BLaER1 (cell line): Measurements from ENCODE around the gene ERICH4.

Experiments used
- H3K27ac ChIP-seq: shearing (Covaris generic); formaldehyde crosslinking; 2 replicates; pipeline ENCODE4 v1.8.1; 2022
- H3K27me3 ChIP-seq: shearing (Covaris generic); formaldehyde crosslinking; 2 replicates; pipeline ENCODE4 v1.8.1; 2022
- H3K36me3 ChIP-seq: shearing (Covaris generic); formaldehyde crosslinking; 2 replicates; pipeline ENCODE4 v1.8.1; 2022
- H3K4me1 ChIP-seq: shearing (Covaris generic); formaldehyde crosslinking; 2 replicates; pipeline ENCODE4 v1.8.1; 2022
- H3K4me2 ChIP-seq: shearing (Covaris generic); formaldehyde crosslinking; 2 replicates; pipeline ENCODE4 v1.8.1; 2022
- H3K4me3 ChIP-seq: shearing (Covaris generic); formaldehyde crosslinking; 2 replicates; pipeline ENCODE4 v1.8.1; 2022
- H3K9ac ChIP-seq: shearing (Covaris generic); formaldehyde crosslinking; 2 replicates; pipeline ENCODE4 v1.8.1; 2022
- H3K9me3 ChIP-seq: shearing (Covaris generic); formaldehyde crosslinking; 2 replicates; pipeline ENCODE4 v1.8.1; 2022
- H4K20me1 ChIP-seq: shearing (Covaris generic); formaldehyde crosslinking; 2 replicates; pipeline ENCODE4 v1.8.1; 2022
- Cebpa-rat ChIP-seq: shearing (Covaris generic); IDR thresholded peaks from 2 replicates; pipeline ENCODE4 v1.8.1; 2022

The ERICH4 gene

GRCh38 chr19:41411968-41412265 lies 31.0 kb upstream of the ERICH4 start:
- H3K36me3 ChIP-seq: peaks cover 70% of the 10 kb centered on the region
- H3K27ac ChIP-seq: peak overlapping the region; percentile 82; the same call in 1 of the 2 replicates
- no peaks in the 10 kb centered on the region; the same call in 1 of the 2 replicates for H4K20me1 ChIP-seq
- H3K9me3 ChIP-seq: no peaks in the 10 kb centered on the region
- TF ChIP-seq Cebpa-rat: no peak
- H3K9ac ChIP-seq: peak overlapping the region; percentile 10; the same call in 1 of the 2 replicates
- H3K4me3 ChIP-seq: no peak overlapping the region
- peaks cover 84% of the 10 kb centered on the region for H3K4me1 ChIP-seq
- H3K27me3 ChIP-seq: no peaks in the 10 kb centered on the region
- no peak overlapping the region for H3K4me2 ChIP-seq

- no peak overlapping the region for H3K4me3 ChIP-seq
- peaks cover 74% of the 10 kb centered on the region for H3K4me1 ChIP-seq
- H3K9ac ChIP-seq: peak overlapping the region; percentile 9; the same call in 1 of the 2 replicates
These were observed 30.0 kb upstream of the ERICH4 start for GRCh38 chr19:41412953-41413352.

GRCh38 chr19:41413947-41414346 lies 29.0 kb upstream of the ERICH4 start:
- peak overlapping the region; percentile 74 for H3K27ac ChIP-seq
- H3K9me3 ChIP-seq: no peaks in the 10 kb centered on the region
- H3K4me1 ChIP-seq: peaks cover 64% of the 10 kb centered on the region
- no peak for TF ChIP-seq Cebpa-rat
- H3K36me3 ChIP-seq: peaks cover 84% of the 10 kb centered on the region
- peak overlapping the region; percentile 9; the same call in 1 of the 2 replicates for H3K9ac ChIP-seq
- peak overlapping the region; percentile 77 for H3K4me2 ChIP-seq
- no peak overlapping the region for H3K4me3 ChIP-seq
- no peaks in the 10 kb centered on the region for H4K20me1 ChIP-seq
- no peaks in the 10 kb centered on the region for H3K27me3 ChIP-seq

More at GRCh38 chr19:41412953-41413352, 30.0 kb upstream of the ERICH4 start:
- peaks cover 74% of the 10 kb centered on the region for H3K36me3 ChIP-seq
- peak overlapping the region; percentile 74 for H3K27ac ChIP-seq
- H3K4me2 ChIP-seq: peak overlapping the region; percentile 77
- no peaks in the 10 kb centered on the region for H3K27me3 ChIP-seq
- no peaks in the 10 kb centered on the region; the same call in 1 of the 2 replicates for H4K20me1 ChIP-seq
- H3K9me3 ChIP-seq: no peaks in the 10 kb centered on the region
- TF ChIP-seq Cebpa-rat: no peak

DNA sequence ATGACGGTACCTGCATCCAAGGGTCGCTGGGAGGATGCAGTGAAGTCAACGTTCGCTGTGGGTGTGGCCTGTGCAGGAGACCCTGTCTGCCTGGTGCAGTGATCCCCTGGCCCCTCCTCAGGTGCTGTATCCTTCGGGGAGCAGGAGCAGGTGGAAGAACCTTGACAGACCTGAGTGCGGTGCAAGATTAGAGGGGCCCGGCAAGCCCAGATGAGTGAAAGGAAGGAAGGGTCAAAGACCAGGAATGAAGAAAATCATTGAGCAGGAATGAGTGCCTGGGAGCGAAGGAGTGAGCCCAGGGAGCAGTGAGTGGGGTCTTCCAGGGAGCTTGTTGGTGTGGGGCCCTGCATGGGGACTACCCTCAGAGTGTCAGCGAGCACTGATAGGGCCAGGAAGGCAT lies 28.5 kb upstream of the ERICH4 start:
- Histone ChIP-seq H3K36me3 (peaks cover 89% of the 10 kb centered on the region), H3K4me1 (peaks cover 58% of the 10 kb centered on the region), H3K4me3 (no peak overlapping the region), H4K20me1 (no peaks in the 10 kb centered on the region), H3K27me3 (no peaks in the 10 kb centered on the region), H3K4me2 (peak overlapping the region; percentile 77), H3K9ac (no peak overlapping the region), H3K9me3 (no peaks in the 10 kb centered on the region), H3K27ac (peak overlapping the region; percentile 74)
- no peak for TF ChIP-seq Cebpa-rat

DNA sequence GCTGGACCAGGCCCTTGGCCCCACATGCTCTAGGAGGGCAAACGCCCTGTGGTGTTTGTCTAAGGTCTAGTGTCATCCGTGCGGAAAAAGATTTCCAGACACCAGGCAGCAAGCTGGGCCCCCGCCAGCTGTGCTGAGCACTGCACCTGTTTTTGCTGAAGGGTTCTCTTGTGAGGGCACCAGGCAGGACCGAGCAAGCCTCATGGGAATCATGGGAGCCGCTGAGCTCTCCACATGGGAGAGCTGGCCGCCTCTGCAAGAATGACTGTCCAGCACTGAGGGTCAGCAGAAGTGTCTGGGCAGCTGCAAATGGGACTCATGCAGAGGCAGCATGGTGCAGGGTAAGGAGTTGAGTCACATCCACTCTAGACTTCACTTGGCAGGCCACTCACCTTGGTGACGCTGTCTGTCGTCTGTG lies 27.8 kb upstream of the ERICH4 start:
- Histone ChIP-seq H3K4me2 (peak overlapping the region; percentile 77), H3K9ac (no peak overlapping the region), H3K27ac (peak overlapping the region; percentile 74), H3K9me3 (no peaks in the 10 kb centered on the region), H3K4me1 (peaks cover 58% of the 10 kb centered on the region), H3K27me3 (no peaks in the 10 kb centered on the region), H3K4me3 (no peak overlapping the region), H4K20me1 (no peaks in the 10 kb centered on the region), H3K36me3 (peaks cover 94% of the 10 kb centered on the region)
- TF ChIP-seq Cebpa-rat: no peak

DNA sequence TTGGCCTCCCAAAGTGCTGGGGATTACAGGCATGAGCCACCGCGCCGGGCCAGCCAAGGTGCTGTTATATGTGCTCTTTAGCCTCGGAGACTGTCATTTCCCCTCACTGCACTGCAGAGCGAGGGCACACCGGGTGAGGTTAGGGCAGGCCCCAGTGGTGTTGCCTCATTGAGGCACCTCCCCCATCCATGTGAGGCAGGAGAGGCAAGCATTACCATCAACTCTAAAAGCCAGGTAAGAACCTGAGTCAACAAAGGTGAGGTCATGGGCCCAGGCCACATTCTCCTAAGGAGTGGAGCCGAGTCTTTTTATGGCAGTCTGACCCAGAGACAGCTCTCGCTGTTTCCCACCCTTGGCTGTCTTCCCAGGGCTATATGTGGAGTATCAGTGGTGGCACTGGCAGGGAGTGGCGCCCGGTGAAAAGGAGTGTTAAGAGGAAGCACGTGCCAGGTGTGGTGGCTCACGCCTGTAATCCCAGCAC lies 26.7 kb upstream of the ERICH4 start:
- Histone ChIP-seq H3K36me3 (peaks cover 94% of the 10 kb centered on the region), H3K4me2 (no peak overlapping the region), H4K20me1 (no peaks in the 10 kb centered on the region)

DNA sequence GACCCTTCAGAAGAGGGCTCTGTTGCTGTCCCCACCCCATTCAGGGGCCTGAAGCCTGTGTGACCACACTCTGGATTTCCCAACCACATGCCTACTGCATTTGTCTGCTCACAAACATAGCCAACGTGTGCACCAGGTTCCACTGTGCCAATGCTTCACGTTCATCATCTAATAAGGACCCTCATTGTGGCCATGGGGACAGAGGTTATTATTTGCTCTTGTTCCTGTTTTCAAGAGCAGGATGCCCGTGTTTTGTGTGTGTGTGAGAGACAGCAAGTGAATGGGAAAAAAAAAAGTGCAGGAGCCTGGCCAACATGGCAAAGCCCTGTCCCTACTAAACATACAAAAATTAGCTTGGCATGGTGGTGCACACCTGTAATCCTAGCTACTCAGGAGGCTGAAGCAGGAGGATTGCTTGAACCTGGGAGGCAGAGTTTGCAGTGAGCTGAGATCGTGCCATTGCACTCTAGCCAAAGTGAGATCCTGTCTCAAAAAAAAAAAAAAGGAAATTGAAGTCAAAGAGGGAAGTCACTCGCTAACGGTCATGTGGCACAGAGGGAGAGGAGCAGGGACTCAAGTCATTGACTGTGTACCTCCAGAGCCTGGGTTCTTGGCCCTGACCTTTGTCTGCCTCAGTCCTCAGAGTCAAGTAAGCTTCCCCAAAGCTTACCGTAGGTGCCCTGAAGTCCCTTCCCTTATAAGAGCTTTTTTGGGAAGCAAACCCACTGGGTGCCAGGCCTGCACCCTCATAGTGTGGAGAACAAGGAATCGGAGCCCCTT lies 22.7 kb upstream of the ERICH4 start:
- H3K4me1 ChIP-seq: peaks cover 20% of the 10 kb centered on the region
- no peak for TF ChIP-seq Cebpa-rat
- peak overlapping the region; percentile 72 for H3K27ac ChIP-seq
- no peak overlapping the region for H3K4me3 ChIP-seq
- H3K36me3 ChIP-seq: peaks cover 96% of the 10 kb centered on the region
- H3K9me3 ChIP-seq: no peaks in the 10 kb centered on the region
- peak overlapping the region; percentile 51 for H3K4me2 ChIP-seq
- H4K20me1 ChIP-seq: no peaks in the 10 kb centered on the region
- H3K27me3 ChIP-seq: no peaks in the 10 kb centered on the region
- peak overlapping the region; percentile 52; the same call in 1 of the 2 replicates for H3K9ac ChIP-seq

More for the DNA sequence above, 26.7 kb upstream of the ERICH4 start:
- no peaks in the 10 kb centered on the region for H3K9me3 ChIP-seq
- H3K27ac ChIP-seq: no peak overlapping the region
- peaks cover 58% of the 10 kb centered on the region for H3K4me1 ChIP-seq
- no peaks in the 10 kb centered on the region for H3K27me3 ChIP-seq
- no peak overlapping the region for H3K9ac ChIP-seq
- H3K4me3 ChIP-seq: no peak overlapping the region
- no peak for TF ChIP-seq Cebpa-rat

GRCh38 chr19:41421314-41421713 lies 21.6 kb upstream of the ERICH4 start:
- TF ChIP-seq Cebpa-rat: no peak
- Histone ChIP-seq H3K9ac (no peak overlapping the region; the same call in 1 of the 2 replicates), H3K27ac (peak overlapping the region; percentile 72; the same call in 1 of the 2 replicates), H3K27me3 (no peaks in the 10 kb centered on the region), H3K36me3 (peaks cover 99% of the 10 kb centered on the region), H3K4me1 (peaks cover 18% of the 10 kb centered on the region), H3K4me2 (no peak overlapping the region), H3K9me3 (no peaks in the 10 kb centered on the region), H4K20me1 (no peaks in the 10 kb centered on the region), H3K4me3 (no peak overlapping the region)

GRCh38 chr19:41421973-41422372 lies 21.0 kb upstream of the ERICH4 start:
- no peak overlapping the region for H3K4me3 ChIP-seq
- TF ChIP-seq Cebpa-rat: no peak
- H3K4me2 ChIP-seq: no peak overlapping the region
- no peaks in the 10 kb centered on the region for H3K27me3 ChIP-seq
- H3K36me3 ChIP-seq: peaks cover 95% of the 10 kb centered on the region
- H3K9me3 ChIP-seq: no peaks in the 10 kb centered on the region
- H3K4me1 ChIP-seq: peaks cover 24% of the 10 kb centered on the region
- no peaks in the 10 kb centered on the region for H4K20me1 ChIP-seq
- H3K9ac ChIP-seq: no peak overlapping the region
- no peak overlapping the region for H3K27ac ChIP-seq

GRCh38 chr19:41422456-41422855 lies 20.5 kb upstream of the ERICH4 start:
- no peak overlapping the region for H3K4me3 ChIP-seq
- no peak overlapping the region for H3K27ac ChIP-seq
- TF ChIP-seq Cebpa-rat: no peak
- peaks cover 27% of the 10 kb centered on the region for H3K4me1 ChIP-seq
- H3K9ac ChIP-seq: no peak overlapping the region
- no peaks in the 10 kb centered on the region for H4K20me1 ChIP-seq
- peaks cover 90% of the 10 kb centered on the region for H3K36me3 ChIP-seq
- no peaks in the 10 kb centered on the region for H3K9me3 ChIP-seq
- H3K27me3 ChIP-seq: no peaks in the 10 kb centered on the region
- no peak overlapping the region for H3K4me2 ChIP-seq
